HCT116 (cell line): ENCODE results near the gene ANXA6. TPM values are rescaled to one million over a fixed set of nuclear protein-coding genes. Genes with fewer than 3 reads are reported as not detected.

Source experiments
- ATAC-seq: fragments of 200-7000 bp; cut with Tn5 transposase; 2 replicates; pipeline ENCODE4 v1.9.1; 2020; ENCODE audit warnings: mild to moderate bottlenecking, moderate library complexity
- BruUV-seq: library from RNA; stranded (reverse); fragments of 400-500 nt; replicated peaks from 2 replicates; lab custom pipeline; 2021; lab: Mats Ljungman, UMichigan
- CTCF ChIA-PET: fragments of 300-600 bp; sonication (Branson Sonifier 250); formaldehyde crosslinking; loops from one replicate; lab custom pipeline; 2021; ENCODE audit warnings: antibody characterized with exemption; lab: Charles Lee
- POLR2A ChIA-PET: fragments of 300-600, 350-600 bp; sonication (Branson Sonifier 250); formaldehyde crosslinking; loops from one replicate; lab custom pipeline; 2021; ENCODE audit warnings: antibody characterized with exemption; lab: Charles Lee
- RAD21 ChIA-PET, 2 experiments: fragments of 300-600 bp; sonication (Branson Sonifier 250); formaldehyde crosslinking; loops; one replicate each; lab custom pipeline; 2023; ENCODE audit warnings: low total read pairs in 2 of 2; ENCODE audit not compliant: uncharacterized antibody in 2 of 2, unreplicated experiment in 2 of 2, low non-redundant PET in 1 of 2; lab: Charles Lee
- DNase-seq: peaks from one replicate; pipeline ENCODE4 v3.0.0-alpha.2; 2010; ENCODE audit warnings: low read depth, low spot score
- H2AFZ ChIP-seq: fragments of 200-600 bp; shearing (Covaris generic), sonication (generic); 2 replicates; pipeline ENCODE4 v1.6.1; 2017; ENCODE audit warnings: low read depth, mixed run types, mixed read lengths, antibody characterized with exemption, low read length; ENCODE audit not compliant: poor library complexity, severe bottlenecking
- H3K27ac ChIP-seq: 2 replicates; pipeline ENCODE4 v1.5.1; 2012; ENCODE audit warnings: low read depth, low read length
- H3K27me3 ChIP-seq: fragments of 200-600 bp; sonication (generic); 2 replicates; pipeline ENCODE4 v1.6.1; 2016; ENCODE audit warnings: mixed run types, low read length, mixed read lengths; ENCODE audit not compliant: insufficient read depth
- H3K36me3 ChIP-seq, 2 experiments: fragments of 200-500 bp in 1 of 2; fragments of 200-600 bp in 1 of 2; sonication (Bioruptor generic) in 1 of 2; sonication (generic) in 1 of 2; 2 replicates each; pipeline versions ENCODE4 v1.5.1 to v1.6.1; 2014 to 2016; ENCODE audit warnings: low read length in 2 of 2, inconsistent platforms in 1 of 2, mixed read lengths in 1 of 2, mixed run types in 1 of 2; ENCODE audit not compliant: insufficient read depth in 2 of 2, control insufficient read depth in 1 of 2
- H3K4me1 ChIP-seq, 2 experiments: fragments of 200-600 bp in 1 of 2; sonication (generic) in 1 of 2; 2 replicates each; pipeline versions ENCODE4 v1.5.1 to v1.6.1; 2012 to 2017; ENCODE audit warnings: low read length in 2 of 2, inconsistent platforms in 1 of 2, mild to moderate bottlenecking in 1 of 2, mixed read lengths in 1 of 2, mixed run types in 1 of 2, moderate library complexity in 1 of 2; ENCODE audit not compliant: insufficient read depth in 2 of 2, control insufficient read depth in 1 of 2
- H3K4me2 ChIP-seq: fragments of 200-600 bp; sonication (generic); 2 replicates; pipeline ENCODE4 v1.6.1; 2017; ENCODE audit warnings: mixed run types, low read length, mixed read lengths
- H3K4me3 ChIP-seq, 2 experiments: fragments of 200-600 bp in 1 of 2; sonication (generic) in 1 of 2; replicated peaks in 1 of 2; 2 replicates each; pipeline ENCODE4 v1.5.1; 2011 to 2016; ENCODE audit warnings: low read length in 2 of 2, control low read depth in 1 of 2, low read depth in 1 of 2, mild to moderate bottlenecking in 1 of 2, mixed read lengths in 1 of 2, mixed run types in 1 of 2
- H3K79me2 ChIP-seq: fragments of 200-600 bp; sonication (generic); 2 replicates; pipeline ENCODE4 v1.6.1; 2017; ENCODE audit warnings: mild to moderate bottlenecking, mixed run types, low read length, moderate library complexity, mixed read lengths; ENCODE audit not compliant: insufficient read depth
- H3K9ac ChIP-seq: fragments of 200-600 bp; sonication (generic); 2 replicates; pipeline ENCODE4 v1.6.1; 2016; ENCODE audit warnings: low read length, mixed read lengths
- H3K9me2 ChIP-seq: fragments of 200-600 bp; sonication (generic), shearing (Covaris generic); 2 replicates; pipeline ENCODE4 v1.6.1; 2017; ENCODE audit warnings: mixed run types, mild to moderate bottlenecking, moderate library complexity; ENCODE audit not compliant: insufficient read depth
- H3K9me3 ChIP-seq, 2 experiments: fragments of 200-500 bp in 1 of 2; fragments of 200-600 bp in 1 of 2; sonication (Bioruptor generic) in 1 of 2; sonication (generic) in 1 of 2; 2 replicates each; pipeline ENCODE4 v1.6.1; 2014 to 2017; ENCODE audit warnings: low read length in 2 of 2, mixed read lengths in 2 of 2, inconsistent platforms in 1 of 2, low read depth in 1 of 2, mild to moderate bottlenecking in 1 of 2, mixed run types in 1 of 2, moderate library complexity in 1 of 2; ENCODE audit not compliant: control insufficient read depth in 1 of 2, insufficient read depth in 1 of 2
- H4K20me1 ChIP-seq: fragments of 200-600 bp; sonication (generic), shearing (Covaris generic); 2 replicates; pipeline ENCODE4 v1.6.1; 2017; ENCODE audit warnings: mixed run types, mild to moderate bottlenecking, moderate library complexity; ENCODE audit not compliant: insufficient read depth
- CBX3 ChIP-seq: IDR thresholded peaks from 2 replicates; pipeline ENCODE4 v1.6.1; 2012; ENCODE audit warnings: low read depth
- EGR1 ChIP-seq: IDR thresholded peaks from 2 replicates; pipeline ENCODE4 v1.6.1; 2012; ENCODE audit warnings: low read depth
- ELF1 ChIP-seq: IDR thresholded peaks from 2 replicates; pipeline ENCODE4 v1.6.1; 2012; ENCODE audit warnings: low read depth, borderline replicate concordance
- JUND ChIP-seq: IDR thresholded peaks from 2 replicates; pipeline ENCODE4 v1.6.1; 2012
- MAX ChIP-seq: IDR thresholded peaks from 2 replicates; pipeline ENCODE4 v1.6.1; 2012
- POLR2A ChIP-seq: IDR thresholded peaks from 2 replicates; pipeline ENCODE4 v1.7.0; 2011; ENCODE audit warnings: borderline replicate concordance; ENCODE audit not compliant: insufficient read depth, insufficient read length; ENCODE audit errors: extremely low read depth
- SIN3A ChIP-seq: IDR thresholded peaks from 2 replicates; pipeline ENCODE4 v1.6.1; 2012; ENCODE audit warnings: low read depth
- ZBTB33 ChIP-seq: IDR thresholded peaks from 2 replicates; pipeline ENCODE4 v1.6.1; 2011; ENCODE audit warnings: mild to moderate bottlenecking, low read length, moderate library complexity; ENCODE audit not compliant: insufficient replicate concordance; ENCODE audit errors: extremely low read depth
- intact Hi-C: fragments of 100-400 bp; cut with micrococcal nuclease; formaldehyde crosslinking; loops from 2 replicates; pipeline ENCODE4 v1.10.0; 2022
- total RNA-seq: library from RNA; stranded (reverse); gene quantifications from one replicate; pipeline ENCODE4 v1.2.1, GENCODE V29; 2021; ENCODE audit not compliant: unreplicated experiment

The ANXA6 gene
- total RNA-seq, 1 experiment from 2014 or later = 71.9 TPM

- H3K36me3 ChIP-seq = no peaks in the 10 kb centered on the region; a peak in 1 of 4 replicates
Measured at GRCh38 chr5:151144275-151144674, 13.3 kb downstream of the ANXA6 start.

More at GRCh38 chr5:151144275-151144674, 13.3 kb downstream of the ANXA6 start:
- Histone ChIP-seq H2AFZ (no peak overlapping the region), H3K79me2 (no peaks in the 10 kb centered on the region), H4K20me1 (no peaks in the 10 kb centered on the region), H3K27ac (no peak overlapping the region), H3K27me3 (no peaks in the 10 kb centered on the region), H3K4me2 (no peak overlapping the region), H3K9ac (no peak overlapping the region), H3K9me3 (no peaks in the 10 kb centered on the region), H3K4me1 (no peaks in the 10 kb centered on the region)
- no peak for DNase-seq
- RAD21 ChIA-PET = no interaction called here
- POLR2A ChIA-PET = no interaction called here
- BruUV-seq = no TSS peak
- CTCF ChIA-PET = no interaction called here
- no peak for ATAC-seq
- TF ChIP-seq JUND (no peak), ZBTB33 (no peak), CBX3 (no peak), EGR1 (no peak), POLR2A (no peak), MAX (no peak), ELF1 (no peak), SIN3A (no peak)
- TF ChIP-seq, all 23 proteins: peak for 0
- intact Hi-C loops = no loop called here
- H3K9me2 ChIP-seq = no peaks in the 10 kb centered on the region
- no peak overlapping the region for H3K4me3 ChIP-seq
